Endothelial cell of umbilical vein (primary cell): Measurements from ENCODE around the gene ELOVL5. TPM values are rescaled to one million over a fixed set of nuclear protein-coding genes. Genes with fewer than 3 reads are reported as not detected.

Experiments used
- BruUV-seq: library from RNA; stranded (reverse); fragments of 400-500 nt; replicated peaks from 2 replicates; lab custom pipeline; 2021; lab: Mats Ljungman, UMichigan
- CTCF ChIA-PET: fragments of 300-600, 350-600 bp; sonication (Branson Sonifier 250); formaldehyde crosslinking; loops from one replicate; lab custom pipeline; 2021; ENCODE audit warnings: antibody characterized with exemption, inconsistent platforms; lab: Charles Lee
- POLR2A ChIA-PET: fragments of 300-600, 350-600 bp; sonication (Branson Sonifier 250); formaldehyde crosslinking; loops from one replicate; lab custom pipeline; 2021; ENCODE audit warnings: antibody characterized with exemption, inconsistent platforms; lab: Charles Lee
- DNase-seq: peaks from one replicate; pipeline ENCODE4 v3.0.0-alpha.2; 2011; ENCODE audit warnings: low read depth, low spot score
- FAIRE-seq: peaks from 2 replicates; lab custom pipeline; 2011; peaks lifted over from hg19 to GRCh38; lab: Jason Lieb, UNC
- H2AFZ ChIP-seq: 2 replicates; pipeline ENCODE4 v1.6.0; 2012; ENCODE audit warnings: low read depth, low read length, control low read depth, inconsistent platforms
- H3K27ac ChIP-seq: 2 replicates; pipeline ENCODE4 v1.5.1; 2011; ENCODE audit warnings: low read depth, mild to moderate bottlenecking, control low read depth, low read length, moderate library complexity; ENCODE audit not compliant: insufficient read depth
- H3K27me3 ChIP-seq, 2 experiments: 2 replicates each; pipeline versions ENCODE4 v1.6.0 to v1.6.1; 2011; ENCODE audit warnings: low read length in 2 of 2, mixed read lengths in 1 of 2; ENCODE audit not compliant: control insufficient read depth in 2 of 2, insufficient read depth in 2 of 2
- H3K36me3 ChIP-seq, 2 experiments: 2 replicates in 1 of 2; 3 replicates in 1 of 2; pipeline ENCODE4 v1.5.1; 2011; ENCODE audit warnings: low read length in 2 of 2, mild to moderate bottlenecking in 1 of 2, moderate library complexity in 1 of 2; ENCODE audit not compliant: control insufficient read depth in 2 of 2, insufficient read depth in 2 of 2; ENCODE audit errors: extremely low read depth in 1 of 2
- H3K4me1 ChIP-seq: 3 replicates; pipeline ENCODE4 v1.5.1; 2011; ENCODE audit warnings: mild to moderate bottlenecking, low read length; ENCODE audit not compliant: control insufficient read depth, insufficient read depth; ENCODE audit errors: extremely low read depth
- H3K4me2 ChIP-seq: 2 replicates; pipeline ENCODE4 v1.6.1; 2011; ENCODE audit warnings: low read length, control low read depth, mixed read lengths; ENCODE audit not compliant: insufficient read depth
- H3K4me3 ChIP-seq, 3 experiments: fragments of 200-600 bp in 1 of 3; sonication (generic), shearing (Covaris generic) in 1 of 3; replicated peaks in 1 of 3; 2 replicates each; pipeline ENCODE4 v1.5.1; 2011 to 2016; ENCODE audit warnings: control low read depth in 3 of 3, low read length in 3 of 3, mild to moderate bottlenecking in 2 of 3, inconsistent platforms in 1 of 3, low read depth in 1 of 3, moderate library complexity in 1 of 3; ENCODE audit not compliant: insufficient read depth in 1 of 3
- H3K79me2 ChIP-seq: 2 replicates; pipeline ENCODE4 v1.6.0; 2012; ENCODE audit warnings: low read length, inconsistent platforms; ENCODE audit not compliant: control insufficient read depth, insufficient read depth
- H3K9ac ChIP-seq: replicated peaks from 2 replicates; pipeline ENCODE3; 2011; ENCODE audit warnings: low read length, control low read depth; ENCODE audit not compliant: insufficient read depth; ENCODE audit errors: extremely low read depth
- H3K9me1 ChIP-seq: replicated peaks from 3 replicates; pipeline ENCODE4 v1.6.0; 2011; ENCODE audit warnings: mild to moderate bottlenecking, low read length; ENCODE audit not compliant: control insufficient read depth, insufficient read depth; ENCODE audit errors: extremely low read depth
- H3K9me3 ChIP-seq: replicated peaks from 2 replicates; pipeline ENCODE4 v1.5.1; 2012; ENCODE audit warnings: low read length, inconsistent platforms; ENCODE audit not compliant: control insufficient read depth, insufficient read depth
- H4K20me1 ChIP-seq: replicated peaks from 2 replicates; pipeline ENCODE3; 2011; ENCODE audit warnings: mild to moderate bottlenecking, low read length; ENCODE audit not compliant: control insufficient read depth, insufficient read depth; ENCODE audit errors: extremely low read depth
- CTCF ChIP-seq, 2 donors: IDR thresholded peaks; 1 replicate in 1 of 2; 2 replicates in 1 of 2; pipeline ENCODE4 v1.5.1; 2011; ENCODE audit warnings: low read length in 2 of 2, mild to moderate bottlenecking in 2 of 2, moderate library complexity in 2 of 2, control low read depth in 1 of 2, inconsistent platforms in 1 of 2, low read depth in 1 of 2; ENCODE audit not compliant: insufficient read depth in 1 of 2; ENCODE audit errors: extremely low read depth in 1 of 2
- EZH2 ChIP-seq: IDR thresholded peaks from 2 replicates; pipeline ENCODE4 v1.6.1; 2012; ENCODE audit warnings: borderline replicate concordance, low read depth, mild to moderate bottlenecking, moderate library complexity, low read length, inconsistent platforms; ENCODE audit not compliant: severe bottlenecking
- FOS ChIP-seq: IDR thresholded peaks from 2 replicates; pipeline ENCODE4 v1.6.1; 2011; ENCODE audit warnings: mild to moderate bottlenecking, low read length, moderate library complexity, borderline replicate concordance; ENCODE audit not compliant: insufficient read depth
- GATA2 ChIP-seq: IDR thresholded peaks from 2 replicates; pipeline ENCODE4 v1.7.0; 2011; ENCODE audit warnings: low read depth, mild to moderate bottlenecking, moderate library complexity, mixed read lengths, low read length; ENCODE audit not compliant: insufficient read length, insufficient read depth
- JUN ChIP-seq: IDR thresholded peaks from 2 replicates; pipeline ENCODE4 v1.6.1; 2011; ENCODE audit warnings: borderline replicate concordance, low read depth; ENCODE audit not compliant: insufficient read length, insufficient read depth
- MYC ChIP-seq: IDR thresholded peaks from one replicate; pipeline ENCODE4 v1.6.1; 2011; ENCODE audit warnings: mild to moderate bottlenecking, low read depth, low read length
- POLR2A ChIP-seq: IDR thresholded peaks from 2 replicates; pipeline ENCODE4 v1.6.1; 2012; ENCODE audit warnings: low read depth, mild to moderate bottlenecking, control low read depth, low read length
- POLR2AphosphoS5 ChIP-seq: IDR thresholded peaks from 2 replicates; pipeline ENCODE4 v1.6.1; 2012; ENCODE audit warnings: low read depth, mild to moderate bottlenecking, control low read depth, low read length, moderate library complexity; ENCODE audit not compliant: insufficient read depth
- dilution Hi-C: fragments of 300-500 bp; cut with MboI; formaldehyde crosslinking; loops from one replicate; pipeline ENCODE4 v1.15.0; 2019; ENCODE audit warnings: low sequenced_read_pairs; ENCODE audit not compliant: extremely low pct_ligation_motif_present
- intact Hi-C: fragments of 100-400 bp; cut with micrococcal nuclease; formaldehyde crosslinking; loops from one replicate; pipeline ENCODE4 v1.10.0; 2022
- polyA plus RNA-seq, 4 experiments: library from polyadenylated mRNA; depleted of rRNA in 3 of 4; stranded (reverse) in 3 of 4; unstranded in 1 of 4; fragments of >200 nt; gene quantifications; 2 replicates each; pipeline versions ENCODE4 v1.2.1 to v1.2.3, GENCODE V29; 2011 to 2012; ENCODE audit warnings: missing spikeins in 1 of 4
- total RNA-seq: library from RNA; stranded (reverse); gene quantifications from 2 replicates; pipeline ENCODE4 v1.2.3, GENCODE V29; 2021
- TF ChIP-seq, protein P1 (sequence below): IDR thresholded peaks from 2 replicates; pipeline ENCODE4 v1.6.1; 2011; ENCODE audit not compliant: insufficient read depth, insufficient read length

Gene ELOVL5
- total and polyA plus RNA-seq, 2 donors (not counting 3 experiments of a cell fraction or from before 2014, with no cell fraction given), result 85.9 to 140 TPM

GRCh38 chr6:53280207-53280606 is 68.5 kb downstream of the ELOVL5 start:
- Histone ChIP-seq H3K79me2 (peaks cover 26% of the 10 kb centered on the region), H3K36me3 (peaks cover 6 to 11% of the 10 kb centered on the region in 2 experiments), H3K9me1 (no peaks in the 10 kb centered on the region), H3K9me3 (no peaks in the 10 kb centered on the region), H3K4me1 (no peaks in the 10 kb centered on the region), H3K9ac (no peak overlapping the region), H2AFZ (no peak overlapping the region), H3K27me3 (no peaks in the 10 kb centered on the region), H3K4me3 (no peak overlapping the region), H4K20me1 (no peaks in the 10 kb centered on the region), H3K4me2 (no peak overlapping the region), H3K27ac (no peak overlapping the region)
- TF ChIP-seq JUN, result no peak
- no peak for TF ChIP-seq GATA2
- no peak for TF ChIP-seq EZH2
- TF ChIP-seq FOS, result no peak
- TF ChIP-seq, protein P1, sequence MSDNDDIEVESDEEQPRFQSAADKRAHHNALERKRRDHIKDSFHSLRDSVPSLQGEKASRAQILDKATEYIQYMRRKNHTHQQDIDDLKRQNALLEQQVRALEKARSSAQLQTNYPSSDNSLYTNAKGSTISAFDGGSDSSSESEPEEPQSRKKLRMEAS, result no peak
- TF ChIP-seq POLR2AphosphoS5, result no peak
- no peak for TF ChIP-seq POLR2A
- no peak for TF ChIP-seq MYC
- no peak for TF ChIP-seq CTCF (IDR thresholded peaks at IDR 0.05; ENCODE audit: extremely low read depth in 1 of 2, insufficient read depth in 1 of 2, low read depth in 1 of 2, low read length in 2 of 2)
- CTCF ChIA-PET, result interaction anchor here (1.1 to 5.9 kb wide), 3 partner anchors 9 to 14 kb away, joined by 4 to 26 read pairs (median 4); no protein-coding TSS in a partner anchor
- DNase-seq (no peak), FAIRE-seq (no peak)
- dilution Hi-C loops, result no loop called here
- intact Hi-C loops, result no loop called here
- POLR2A ChIA-PET, result no interaction called here
- no TSS peak for BruUV-seq
